Anterior cingulate cortex (tissue), 58 donors: ENCODE data around the gene PAN3.
"Not testable (repeated sequence)": the region's sequence is repeated elsewhere in the genome, so short reads cannot be mapped to it uniquely, and the experiment has no call there.

Source experiments
- DNase-seq, 58 donors: peaks; one replicate each; lab custom pipeline; 2025; lab: John Stamatoyannopoulos, UW

PAN3 gene

GRCh38 chr13:28138012-28138755, at the start of gene PAN3:
PAN3 (plus strand) TSS chr13:28138545; CDS start chr13:28138658, 113 bp downstream.
- DNase-seq = peak; percentile 11 to 93 (median 84)

GRCh38 chr13:28089065-28089464, 49.3 kb upstream of the PAN3 start:
- DNase-seq = no peak

- DNase-seq = no peak
Observed at GRCh38 chr13:28092431-28092830, 45.9 kb upstream of the PAN3 start.

GRCh38 chr13:28093881-28094280, 44.5 kb upstream of the PAN3 start:
- DNase-seq = no peak

- DNase-seq = no peak
Observed at GRCh38 chr13:28094306-28094705, 44.0 kb upstream of the PAN3 start.

GRCh38 chr13:28097503-28097902, 40.8 kb upstream of the PAN3 start:
- DNase-seq = no peak

GRCh38 chr13:28099396-28100149, 38.8 kb upstream of the PAN3 start:
- DNase-seq = no peak

GRCh38 chr13:28100150-28101121, 37.9 kb upstream of the PAN3 start, which contains the start of gene FLT3:
FLT3 (minus strand) TSS chr13:28100576; CDS start chr13:28100510, 66 bp downstream.
- DNase-seq = peak in 11 of 58 donors; percentile 1 to 33 (median 8)

- not testable (repeated sequence) for DNase-seq
Observed at GRCh38 chr13:28101886-28102285, 36.5 kb upstream of the PAN3 start.

GRCh38 chr13:28106976-28107375, 31.4 kb upstream of the PAN3 start:
- DNase-seq = no peak

- DNase-seq = no peak
Observed at GRCh38 chr13:28110414-28110813, 27.9 kb upstream of the PAN3 start.

- DNase-seq = no peak
Observed at GRCh38 chr13:28116736-28117135, 21.6 kb upstream of the PAN3 start.

GRCh38 chr13:28117689-28118377, 20.5 kb upstream of the PAN3 start:
- peak in 1 of 58 donors; percentile 49 for DNase-seq

- no peak for DNase-seq
Observed at GRCh38 chr13:28120317-28120716, 18.0 kb upstream of the PAN3 start.

GRCh38 chr13:28121224-28121623, 17.1 kb upstream of the PAN3 start:
- DNase-seq = no peak

- DNase-seq = no peak
Observed at GRCh38 chr13:28128030-28128429, 10.3 kb upstream of the PAN3 start.

- DNase-seq = no peak
Observed at GRCh38 chr13:28128926-28129325, 9.4 kb upstream of the PAN3 start.

- no peak for DNase-seq
Observed at GRCh38 chr13:28129911-28130693, 8.2 kb upstream of the PAN3 start.

GRCh38 chr13:28131646-28132045, 6.7 kb upstream of the PAN3 start:
- no peak for DNase-seq
